H9 (cell line): ENCODE measurements around the gene SORCS2. TPM values are rescaled to one million over a fixed set of nuclear protein-coding genes. Genes with fewer than 3 reads are reported as not detected.

ENCODE experiments used
- DNase-seq: peaks from one replicate; pipeline ENCODE4 v3.0.0-alpha.2; 2017
- H2AFZ ChIP-seq: one replicate; pipeline ENCODE4 v1.6.1; 2013; ENCODE audit warnings: mild to moderate bottlenecking, low read length, control low read depth, moderate library complexity
- H2AK5ac ChIP-seq: 2 replicates; pipeline ENCODE4 v1.6.1; 2013; ENCODE audit warnings: low read length, control low read depth, mixed read lengths; ENCODE audit not compliant: insufficient read length
- H2BK120ac ChIP-seq: one replicate; pipeline ENCODE4 v1.6.1; 2013; ENCODE audit warnings: low read depth, mild to moderate bottlenecking, low read length, control low read depth, inconsistent platforms; ENCODE audit not compliant: poor library complexity, severe bottlenecking
- H2BK12ac ChIP-seq: 2 replicates; pipeline ENCODE4 v1.6.1; 2013; ENCODE audit warnings: low read length, control low read depth, mixed read lengths, low read depth; ENCODE audit not compliant: insufficient read length
- H2BK15ac ChIP-seq: 2 replicates; pipeline ENCODE4 v1.6.1; 2013; ENCODE audit warnings: low read depth, low read length, control low read depth
- H2BK20ac ChIP-seq: one replicate; pipeline ENCODE4 v1.6.1; 2013; ENCODE audit warnings: low read depth, mild to moderate bottlenecking, low read length, control low read depth, inconsistent platforms; ENCODE audit not compliant: poor library complexity, severe bottlenecking
- H2BK5ac ChIP-seq: 2 replicates; pipeline ENCODE4 v1.6.1; 2013; ENCODE audit warnings: low read length, control low read depth, mixed read lengths; ENCODE audit not compliant: insufficient read length
- H3K14ac ChIP-seq: 2 replicates; pipeline ENCODE4 v1.6.1; 2013; ENCODE audit warnings: low read length, control low read depth; ENCODE audit not compliant: insufficient read depth
- H3K18ac ChIP-seq: 2 replicates; pipeline ENCODE4 v1.6.1; 2013; ENCODE audit warnings: low read depth, mild to moderate bottlenecking, mixed read lengths, low read length, control low read depth; ENCODE audit not compliant: insufficient read length
- H3K23ac ChIP-seq: 2 replicates; pipeline ENCODE4 v1.6.1; 2013; ENCODE audit warnings: low read length, control low read depth, mixed read lengths, low read depth; ENCODE audit not compliant: insufficient read length
- H3K23me2 ChIP-seq: 2 replicates; pipeline ENCODE4 v1.6.1; 2013; ENCODE audit warnings: low read depth, mild to moderate bottlenecking, mixed read lengths, low read length, control low read depth; ENCODE audit not compliant: insufficient read length, poor library complexity, severe bottlenecking
- H3K27ac ChIP-seq: 2 replicates; pipeline ENCODE4 v1.5.1; 2013; ENCODE audit warnings: low read length, control low read depth, mixed read lengths, low read depth; ENCODE audit not compliant: insufficient read length
- H3K27me3 ChIP-seq: 2 replicates; pipeline ENCODE4 v1.6.1; 2013; ENCODE audit warnings: low read length, control low read depth, inconsistent platforms; ENCODE audit not compliant: insufficient read depth
- H3K4ac ChIP-seq: 2 replicates; pipeline ENCODE4 v1.6.1; 2013; ENCODE audit warnings: low read depth, mild to moderate bottlenecking, control low read depth, inconsistent platforms, low read length, moderate library complexity
- H3K4me1 ChIP-seq: 2 replicates; pipeline ENCODE4 v1.6.1; 2013; ENCODE audit warnings: low read length, control low read depth, inconsistent platforms; ENCODE audit not compliant: insufficient read depth
- H3K4me2 ChIP-seq: 2 replicates; pipeline ENCODE4 v1.6.1; 2013; ENCODE audit warnings: low read length, control low read depth, mixed read lengths; ENCODE audit not compliant: insufficient read length, insufficient read depth
- H3K56ac ChIP-seq: 2 replicates; pipeline ENCODE4 v1.6.1; 2013; ENCODE audit warnings: low read depth, mild to moderate bottlenecking, mixed read lengths, low read length, control low read depth; ENCODE audit not compliant: insufficient read length
- H3K79me1 ChIP-seq: 2 replicates; pipeline ENCODE4 v1.6.1; 2013; ENCODE audit warnings: low read depth, mild to moderate bottlenecking, moderate library complexity, low read length, control low read depth, inconsistent platforms; ENCODE audit not compliant: insufficient read depth, poor library complexity, severe bottlenecking
- H3K79me2 ChIP-seq: 2 replicates; pipeline ENCODE4 v1.6.1; 2013; ENCODE audit warnings: low read length, control low read depth, inconsistent platforms; ENCODE audit not compliant: insufficient read depth
- H3K9ac ChIP-seq: 2 replicates; pipeline ENCODE4 v1.6.1; 2013; ENCODE audit warnings: low read length, control low read depth, mixed read lengths; ENCODE audit not compliant: insufficient read length; ENCODE audit errors: extremely low read depth
- H3K9me3 ChIP-seq: one replicate; pipeline ENCODE4 v1.6.1; 2013; ENCODE audit warnings: low read depth, low read length, inconsistent platforms; ENCODE audit not compliant: control insufficient read depth
- H3T11ph ChIP-seq: one replicate; pipeline ENCODE4 v1.6.1; 2013; ENCODE audit warnings: mild to moderate bottlenecking, low read length, control low read depth, inconsistent platforms
- H4K20me1 ChIP-seq: one replicate; pipeline ENCODE4 v1.6.1; 2013; ENCODE audit not compliant: control insufficient read depth, insufficient read length, insufficient read depth
- H4K5ac ChIP-seq: 2 replicates; pipeline ENCODE4 v1.6.1; 2013; ENCODE audit warnings: low read depth, mild to moderate bottlenecking, mixed read lengths, low read length, control low read depth; ENCODE audit not compliant: insufficient read length
- H4K8ac ChIP-seq: replicated peaks from 2 replicates; pipeline ENCODE4 v1.6.1; 2013; ENCODE audit warnings: low read length, control low read depth, mixed read lengths, low read depth; ENCODE audit not compliant: insufficient read length
- H4K91ac ChIP-seq: 2 replicates; pipeline ENCODE4 v1.6.1; 2013; ENCODE audit warnings: low read depth, mild to moderate bottlenecking, moderate library complexity, mixed read lengths, low read length, control low read depth; ENCODE audit not compliant: insufficient read length
- H3K27ac Mint-ChIP-seq, 3 experiments: 2 replicates in 2 of 3; 3 replicates in 1 of 3; pipeline ENCODE4 v1.8.0; 2020 to 2021; ENCODE audit warnings: mixed read lengths in 3 of 3, mild to moderate bottlenecking in 1 of 3, moderate library complexity in 1 of 3
- H3K27me3 Mint-ChIP-seq: 2 replicates; pipeline ENCODE4 v1.8.0; 2021; ENCODE audit warnings: low read depth, mild to moderate bottlenecking, moderate library complexity, mixed read lengths
- H3K36me3 Mint-ChIP-seq, 3 experiments: 2 replicates in 2 of 3; 3 replicates in 1 of 3; pipeline ENCODE4 v1.8.0; 2020 to 2021; ENCODE audit warnings: low read depth in 3 of 3, mixed read lengths in 3 of 3; ENCODE audit not compliant: insufficient read depth in 1 of 3
- H3K4me1 Mint-ChIP-seq, 2 experiments: 2 replicates each; pipeline ENCODE4 v1.8.0; 2020; ENCODE audit warnings: mixed read lengths in 2 of 2
- H3K4me3 Mint-ChIP-seq, 2 experiments: 2 replicates in 1 of 2; 3 replicates in 1 of 2; pipeline ENCODE4 v1.8.0; 2020 to 2021; ENCODE audit warnings: mild to moderate bottlenecking in 2 of 2, mixed read lengths in 2 of 2, moderate library complexity in 1 of 2
- H3K9me3 Mint-ChIP-seq, 2 experiments: 2 replicates in 1 of 2; 3 replicates in 1 of 2; pipeline ENCODE4 v1.8.0; 2020; ENCODE audit warnings: mild to moderate bottlenecking in 2 of 2, mixed read lengths in 2 of 2, moderate library complexity in 1 of 2
- CTCF ChIP-seq: fragments of 200-600 bp; sonication (generic); conservative IDR thresholded peaks from 3 replicates; pipeline ENCODE4 v1.8.0; 2021; ENCODE audit warnings: antibody characterized with exemption, mild to moderate bottlenecking
- WGBS: extraction: QIAGEN DNeasy Blood & Tissue Kit; methylation state at CpG from one replicate; pipeline ENCODE4 v1.1.7; 2013; ENCODE audit warnings: missing lambda C conversion rate, low lambda C conversion rate, mixed read lengths; ENCODE audit not compliant: insufficient read length; ENCODE audit errors: extremely low coverage; 5-methylcytosine and 5-hydroxymethylcytosine counted together
- total RNA-seq: library from RNA; stranded (reverse); gene quantifications from 2 replicates; pipeline ENCODE4 v1.2.1, GENCODE V29; 2021

SORCS2 gene
- total RNA-seq, 1 experiment from 2014 or later = 0.57 TPM

GRCh38 chr4:7222521-7222920, 30.2 kb downstream of the SORCS2 start:
- Mint-ChIP-seq H3K27me3 (no peaks in the 10 kb centered on the region; the same call in 1 of the 2 replicates), H3K36me3 (no peaks in the 10 kb centered on the region; a peak in 1 of 7 replicates), H3K4me1 (no peaks in the 10 kb centered on the region), H3K27ac (peak overlapping the region in 2 of 3 experiments; percentile 10 to 37; a peak in 2 of 7 replicates), H3K9me3 (no peaks in the 10 kb centered on the region), H3K4me3 (no peak overlapping the region)
- no peak overlapping the region for H3K4ac ChIP-seq
- no peaks in the 10 kb centered on the region for H3K79me2 ChIP-seq
- H3K23ac ChIP-seq = no peak overlapping the region
- H3K4me2 ChIP-seq = no peak overlapping the region
- H2BK120ac ChIP-seq = no peak overlapping the region
- no peak overlapping the region for H3K18ac ChIP-seq
- H2BK15ac ChIP-seq = no peak overlapping the region
- no peak overlapping the region for H2AK5ac ChIP-seq
- H3K27me3 ChIP-seq = no peaks in the 10 kb centered on the region
- no peak overlapping the region for H2BK12ac ChIP-seq
- H4K91ac ChIP-seq = no peak overlapping the region
- H4K8ac ChIP-seq = no peak overlapping the region
- no peaks in the 10 kb centered on the region for H3K4me1 ChIP-seq
- no peak for DNase-seq
- H3T11ph ChIP-seq = no peak overlapping the region
- H3K79me1 ChIP-seq = no peaks in the 10 kb centered on the region
- H4K5ac ChIP-seq = no peak overlapping the region
- H2BK20ac ChIP-seq = no peak overlapping the region
- no peaks in the 10 kb centered on the region for H3K23me2 ChIP-seq
- H3K9ac ChIP-seq = no peak overlapping the region
- H3K14ac ChIP-seq = no peak overlapping the region; the same call in 1 of the 2 replicates
- H2BK5ac ChIP-seq = no peak overlapping the region
- WGBS = no CpG with 5 or more reads among the region's 9 CpGs
- no peak overlapping the region for H2AFZ ChIP-seq
- H4K20me1 ChIP-seq = no peaks in the 10 kb centered on the region
- H3K9me3 ChIP-seq = no peaks in the 10 kb centered on the region
- H3K56ac ChIP-seq = no peak overlapping the region
- no peak for TF ChIP-seq CTCF
- no peak overlapping the region for H3K27ac ChIP-seq
